SU-DHL-6 (cell line): ENCODE data around the gene VPS13A.

Experiments
- H2AFZ ChIP-seq: fragments of 200-600 bp; sonication (generic); 2 replicates; pipeline ENCODE4 v1.6.1; 2014; ENCODE audit warnings: low read depth, mild to moderate bottlenecking, moderate library complexity, mixed read lengths, antibody characterized with exemption, low read length; ENCODE audit not compliant: severe bottlenecking
- H3F3A ChIP-seq: fragments of 200-600 bp; shearing (Covaris generic); 2 replicates; pipeline ENCODE4 v1.6.0; 2016; ENCODE audit warnings: antibody characterized with exemption, mild to moderate bottlenecking; ENCODE audit not compliant: insufficient read depth
- H3K27ac ChIP-seq: fragments of 200-600 bp; sonication (generic); 2 replicates; pipeline ENCODE4 v1.5.1; 2016; ENCODE audit warnings: low read depth, mild to moderate bottlenecking, low read length, moderate library complexity, mixed read lengths
- H3K27me3 ChIP-seq: fragments of 200-600 bp; sonication (generic), shearing (Covaris generic); 2 replicates; pipeline ENCODE4 v1.6.0; 2014; ENCODE audit warnings: mild to moderate bottlenecking, low read length
- H3K36me3 ChIP-seq: fragments of 200-600 bp; sonication (generic); 2 replicates; pipeline ENCODE4 v1.6.1; 2014; ENCODE audit warnings: mild to moderate bottlenecking, low read length, mixed read lengths
- H3K4me2 ChIP-seq: fragments of 300-600, 200-600 bp; shearing (Covaris generic), sonication (generic); 2 replicates; pipeline ENCODE4 v1.6.0; 2014; ENCODE audit warnings: low read length, low read depth, mild to moderate bottlenecking; ENCODE audit not compliant: poor library complexity, severe bottlenecking
- H3K4me3 ChIP-seq: fragments of 200-600 bp; sonication (generic); 2 replicates; pipeline ENCODE4 v1.5.1; 2014; ENCODE audit warnings: antibody characterized with exemption, low read length, mild to moderate bottlenecking, mixed read lengths; ENCODE audit not compliant: insufficient read depth, poor library complexity, severe bottlenecking
- H3K79me2 ChIP-seq: fragments of 200-600 bp; sonication (generic); 2 replicates; pipeline ENCODE4 v1.6.1; 2014; ENCODE audit warnings: mild to moderate bottlenecking, low read length, moderate library complexity; ENCODE audit not compliant: insufficient read depth
- H3K9ac ChIP-seq: fragments of 200-600 bp; sonication (generic); 2 replicates; pipeline ENCODE4 v1.7.0; 2014; ENCODE audit warnings: mild to moderate bottlenecking, low read length
- H3K9me2 ChIP-seq: fragments of 200-600 bp; sonication (generic); replicated peaks from 2 replicates; pipeline ENCODE4 v1.6.1; 2014; ENCODE audit warnings: low read length; ENCODE audit not compliant: insufficient read depth
- H3K9me3 ChIP-seq: fragments of 200-600 bp; sonication (generic); 2 replicates; pipeline ENCODE4 v1.6.1; 2014; ENCODE audit warnings: low read length, mixed read lengths; ENCODE audit not compliant: insufficient read depth
- H4K20me1 ChIP-seq: fragments of 200-600 bp; sonication (generic); 2 replicates; pipeline ENCODE4 v1.6.1; 2014; ENCODE audit warnings: low read depth, mild to moderate bottlenecking, antibody characterized with exemption, low read length, moderate library complexity, mixed read lengths
- CTCF ChIP-seq: fragments of 200-600 bp; sonication (generic); IDR thresholded peaks from one replicate; pipeline ENCODE4 v1.5.1; 2017; ENCODE audit warnings: antibody characterized with exemption, mild to moderate bottlenecking, low read length, moderate library complexity; ENCODE audit not compliant: insufficient read depth, poor library complexity, severe bottlenecking
- EZH2phosphoT487 ChIP-seq: fragments of 200-600 bp; sonication (generic), shearing (Covaris generic); conservative IDR thresholded peaks from 2 replicates; pipeline ENCODE4 v1.6.1; 2018; ENCODE audit warnings: mild to moderate bottlenecking, antibody characterized with exemption, low read length, moderate library complexity, mixed read lengths

The VPS13A gene

GRCh38 chr9:77170991-77171699 is 6.2 kb upstream of the VPS13A start:
- Histone ChIP-seq H3K79me2 (no peaks in the 10 kb centered on the region), H3K27ac (no peak overlapping the region), H3K36me3 (no peaks in the 10 kb centered on the region), H3F3A (peaks cover 8% of the 10 kb centered on the region), H3K9me2 (no peaks in the 10 kb centered on the region), H3K9me3 (no peaks in the 10 kb centered on the region), H3K9ac (no peak overlapping the region), H3K27me3 (no peaks in the 10 kb centered on the region), H4K20me1 (no peaks in the 10 kb centered on the region), H2AFZ (no peak overlapping the region), H3K4me3 (no peak overlapping the region), H3K4me2 (no peak overlapping the region)
- no peak for TF ChIP-seq EZH2phosphoT487
- no peak for TF ChIP-seq CTCF

GRCh38 chr9:77175151-77175550 is 2.2 kb upstream of the VPS13A start:
- Histone ChIP-seq H2AFZ (no peak overlapping the region), H3K4me2 (no peak overlapping the region)

GRCh38 chr9:77176106-77176505 is 1.2 kb upstream of the VPS13A start:
- Histone ChIP-seq H3K27ac (no peak overlapping the region), H3K27me3 (no peaks in the 10 kb centered on the region), H3K79me2 (peaks cover 35% of the 10 kb centered on the region), H4K20me1 (peaks cover 15% of the 10 kb centered on the region; the same call in 1 of the 2 replicates), H3K9me2 (no peaks in the 10 kb centered on the region), H3F3A (peaks cover 16% of the 10 kb centered on the region), H3K9me3 (no peaks in the 10 kb centered on the region), H3K9ac (no peak overlapping the region), H3K36me3 (no peaks in the 10 kb centered on the region), H2AFZ (peak overlapping the region; percentile 99), H3K4me3 (no peak overlapping the region), H3K4me2 (peak overlapping the region; percentile 96)
- TF ChIP-seq CTCF: no peak
- TF ChIP-seq EZH2phosphoT487: no peak

More at GRCh38 chr9:77175151-77175550, 2.2 kb upstream of the VPS13A start:
- H3K9me2 ChIP-seq: no peaks in the 10 kb centered on the region
- peaks cover 7% of the 10 kb centered on the region; the same call in 1 of the 2 replicates for H4K20me1 ChIP-seq
- no peak for TF ChIP-seq CTCF
- TF ChIP-seq EZH2phosphoT487: no peak
- no peak overlapping the region for H3K9ac ChIP-seq
- H3F3A ChIP-seq: peaks cover 16% of the 10 kb centered on the region
- H3K9me3 ChIP-seq: no peaks in the 10 kb centered on the region
- no peaks in the 10 kb centered on the region for H3K27me3 ChIP-seq
- H3K36me3 ChIP-seq: no peaks in the 10 kb centered on the region
- no peak overlapping the region for H3K4me3 ChIP-seq
- H3K27ac ChIP-seq: no peak overlapping the region
- peaks cover 25% of the 10 kb centered on the region for H3K79me2 ChIP-seq
